Activated CD4-positive, alpha-beta T cell treated with anti-CD3 and anti-CD28 coated beads for 4 hours (primary cell): ENCODE results near the gene ODC1.

Experiments used
- DNase-seq, 2 donors: peaks; one replicate each; pipeline ENCODE4 v3.0.0-alpha.2; 2020

The ODC1 gene

DNA sequence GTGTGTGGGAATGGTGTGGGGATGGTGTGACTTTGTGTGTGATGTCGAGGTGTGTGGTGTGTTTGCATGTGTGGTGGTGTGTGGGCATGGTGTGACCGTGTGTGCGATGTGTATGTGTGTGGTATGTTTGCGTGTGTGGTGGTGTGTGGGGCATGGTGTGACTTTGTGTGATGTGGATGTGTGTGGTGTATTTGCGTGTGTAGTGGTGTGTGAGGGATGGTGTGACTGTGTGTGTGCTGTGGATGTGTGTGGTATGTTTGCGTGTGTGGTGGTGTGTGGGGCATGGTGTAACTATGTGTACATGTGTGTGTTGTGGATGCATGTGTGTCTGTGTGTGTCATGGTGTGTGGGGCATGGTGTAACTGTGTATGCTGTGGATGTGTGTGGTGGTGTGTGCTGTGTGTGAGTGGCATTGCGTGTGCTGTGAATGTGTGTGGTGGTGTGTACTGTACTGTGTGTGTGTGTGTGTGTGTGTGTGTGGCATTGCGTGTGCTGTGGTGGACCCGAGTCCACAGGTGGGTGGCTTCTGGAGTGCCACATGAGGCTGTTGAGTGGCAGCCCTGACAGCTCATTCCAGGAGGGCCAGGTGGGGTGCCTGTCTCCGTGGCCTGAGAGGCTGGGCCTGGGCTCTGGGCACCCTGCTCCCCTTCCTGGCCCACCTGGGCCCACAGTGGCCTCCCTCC lies 14.7 kb downstream of the ODC1 start:
- no peak for DNase-seq

DNA sequence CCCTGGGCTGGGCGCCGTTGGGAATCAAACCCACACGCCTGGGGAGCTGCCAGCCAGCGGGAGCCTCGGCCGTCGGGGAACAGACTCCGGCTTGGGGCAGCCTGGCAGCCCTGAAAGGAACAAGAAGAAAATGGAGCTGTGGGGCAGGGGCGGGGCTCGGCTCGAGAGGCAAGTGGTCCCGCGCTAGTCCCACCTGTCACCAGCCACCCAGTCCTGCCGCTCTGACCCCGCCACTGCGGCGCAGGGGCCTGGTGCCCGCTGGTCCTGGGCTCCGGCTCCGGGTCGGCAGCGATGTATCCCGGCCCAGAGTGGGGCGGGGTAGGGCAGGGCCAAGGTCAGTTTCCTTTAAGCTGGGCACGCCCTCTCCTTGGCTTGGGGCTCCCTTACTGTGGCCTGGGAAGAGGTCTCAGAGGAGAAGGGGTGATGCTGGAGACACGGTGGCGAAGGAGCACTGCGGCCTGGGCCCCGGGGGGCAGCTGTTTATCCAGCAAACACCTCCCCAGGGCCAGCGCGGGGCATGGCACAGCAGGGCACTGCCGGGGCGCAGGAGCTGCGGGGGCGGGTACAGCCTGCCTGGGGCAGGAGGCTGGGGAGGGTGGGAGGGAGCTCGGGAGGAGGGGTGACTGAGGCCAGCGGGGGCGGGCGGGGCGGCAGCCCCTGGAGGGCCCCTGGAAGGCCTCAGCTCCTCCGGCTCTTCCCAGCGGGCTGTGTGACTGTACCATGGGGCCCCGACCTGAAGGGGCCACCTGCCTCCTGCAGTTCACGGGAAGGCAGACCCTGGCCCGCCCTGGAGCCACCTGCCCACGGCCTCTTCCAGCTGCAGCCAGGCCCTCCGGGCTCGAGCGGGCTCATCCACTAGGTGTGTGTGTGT lies 15.6 kb downstream of the ODC1 start:
- DNase-seq: no peak

DNA sequence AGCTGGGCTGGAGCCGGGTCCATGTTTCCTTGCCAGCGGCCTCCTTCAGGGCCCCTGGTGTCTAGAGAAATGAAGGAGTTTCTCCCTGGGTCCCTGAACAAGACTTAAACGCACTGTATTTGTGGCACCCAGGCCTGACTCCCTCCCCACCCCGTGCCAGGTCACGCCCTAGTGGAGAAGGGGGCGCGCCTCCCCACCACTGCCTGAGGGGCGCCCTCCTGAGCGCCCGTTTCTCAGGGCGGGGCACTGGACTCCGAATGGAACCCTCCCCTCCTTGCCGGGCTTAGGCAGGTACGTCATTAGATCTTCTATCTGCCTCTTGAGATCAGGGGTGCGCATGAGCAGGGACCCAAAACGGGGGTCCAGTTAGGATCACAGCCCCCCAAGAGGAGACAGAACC lies 16.3 kb downstream of the ODC1 start:
- DNase-seq: no peak

DNA sequence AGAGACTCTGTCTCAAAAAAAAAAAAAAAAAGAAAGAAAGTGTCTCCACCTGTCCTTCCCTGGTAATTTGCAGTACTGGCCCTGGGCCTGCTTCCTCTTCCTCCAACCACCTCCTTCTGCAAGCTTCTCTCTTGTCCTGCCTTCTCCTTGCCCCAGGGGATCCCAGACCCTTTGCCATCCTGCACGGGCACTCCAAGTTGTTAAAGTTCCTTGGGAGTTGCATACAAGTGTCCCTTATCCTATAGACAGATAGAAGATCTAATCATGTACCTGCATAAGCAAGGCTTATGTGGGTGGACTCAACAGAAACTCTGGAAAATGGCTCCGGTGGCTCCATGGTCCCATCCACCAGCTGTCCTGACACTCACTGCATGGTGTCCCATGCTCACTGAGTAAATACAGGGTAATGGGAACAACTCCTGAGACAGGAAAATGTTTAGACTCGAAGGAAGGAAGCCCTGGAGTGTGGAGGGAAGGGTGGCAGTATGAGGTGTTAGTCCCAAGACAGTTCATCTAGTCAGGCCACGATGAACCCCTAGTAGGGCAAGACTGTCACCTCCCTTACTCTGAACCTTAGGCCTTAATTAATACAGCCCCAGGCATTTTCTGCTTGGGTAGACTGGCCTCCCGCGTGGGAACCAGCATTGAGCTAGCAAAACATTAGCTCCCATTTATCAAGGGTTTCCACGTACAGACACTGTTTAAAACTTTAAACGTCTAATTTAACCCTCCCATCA lies 17.1 kb downstream of the ODC1 start:
- DNase-seq: no peak

DNA sequence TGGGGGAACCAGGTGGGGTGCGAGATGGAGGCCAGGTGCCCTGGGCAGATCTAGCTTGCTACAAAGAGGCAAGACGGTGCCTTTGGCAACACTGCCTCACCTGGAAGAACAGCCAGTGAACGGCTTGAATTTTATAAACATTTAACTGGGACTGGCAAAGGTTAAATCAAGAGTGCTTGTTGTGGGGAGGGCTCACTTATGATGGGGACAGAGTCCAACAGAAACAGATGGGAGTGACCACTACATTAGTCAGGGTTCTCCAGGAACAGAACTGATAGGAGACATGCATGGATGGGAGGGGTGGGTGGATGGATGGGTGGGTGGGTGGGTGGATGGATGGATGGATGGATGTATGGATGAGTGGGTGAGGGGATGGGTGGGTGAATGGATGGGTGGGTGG lies 19.2 kb downstream of the ODC1 start:
- DNase-seq: no peak

DNA sequence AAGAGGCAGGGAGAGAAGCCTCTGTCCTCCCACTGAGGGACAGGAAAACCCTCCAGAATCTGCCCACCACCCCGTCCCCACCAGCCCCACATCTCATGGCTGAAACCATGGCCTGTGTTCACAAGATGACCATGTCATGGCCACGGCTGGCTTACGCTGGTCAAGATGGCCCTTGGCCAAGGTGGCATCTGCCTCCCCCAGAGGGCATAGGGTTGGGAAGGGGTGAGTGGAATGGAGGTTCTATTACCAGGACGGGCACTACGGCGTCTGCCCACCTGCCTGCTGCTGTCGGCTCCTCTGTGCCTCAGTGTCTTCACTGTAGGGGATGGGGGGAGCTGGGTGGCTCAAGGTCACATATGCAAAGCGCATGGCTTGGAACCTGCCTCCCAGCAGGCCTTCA lies 19.8 kb downstream of the ODC1 start:
- DNase-seq: no peak

DNA sequence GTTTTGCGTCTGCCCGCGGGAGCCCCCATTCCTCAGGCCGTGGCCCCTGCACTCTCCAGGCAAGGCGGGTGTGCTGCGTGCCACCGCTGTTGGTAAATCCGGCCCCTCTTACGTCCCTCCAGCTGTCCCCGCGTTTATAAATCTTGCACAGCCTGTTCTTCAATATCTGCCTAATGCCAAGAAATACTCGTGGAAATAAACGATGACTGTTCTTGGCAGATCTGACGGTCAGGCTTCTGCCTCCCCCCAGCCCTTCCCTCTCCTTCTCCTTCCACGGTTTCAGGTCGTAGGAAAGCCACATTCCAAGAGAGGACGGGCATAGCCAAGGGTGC lies 20.5 kb downstream of the ODC1 start:
- DNase-seq: no peak

DNA sequence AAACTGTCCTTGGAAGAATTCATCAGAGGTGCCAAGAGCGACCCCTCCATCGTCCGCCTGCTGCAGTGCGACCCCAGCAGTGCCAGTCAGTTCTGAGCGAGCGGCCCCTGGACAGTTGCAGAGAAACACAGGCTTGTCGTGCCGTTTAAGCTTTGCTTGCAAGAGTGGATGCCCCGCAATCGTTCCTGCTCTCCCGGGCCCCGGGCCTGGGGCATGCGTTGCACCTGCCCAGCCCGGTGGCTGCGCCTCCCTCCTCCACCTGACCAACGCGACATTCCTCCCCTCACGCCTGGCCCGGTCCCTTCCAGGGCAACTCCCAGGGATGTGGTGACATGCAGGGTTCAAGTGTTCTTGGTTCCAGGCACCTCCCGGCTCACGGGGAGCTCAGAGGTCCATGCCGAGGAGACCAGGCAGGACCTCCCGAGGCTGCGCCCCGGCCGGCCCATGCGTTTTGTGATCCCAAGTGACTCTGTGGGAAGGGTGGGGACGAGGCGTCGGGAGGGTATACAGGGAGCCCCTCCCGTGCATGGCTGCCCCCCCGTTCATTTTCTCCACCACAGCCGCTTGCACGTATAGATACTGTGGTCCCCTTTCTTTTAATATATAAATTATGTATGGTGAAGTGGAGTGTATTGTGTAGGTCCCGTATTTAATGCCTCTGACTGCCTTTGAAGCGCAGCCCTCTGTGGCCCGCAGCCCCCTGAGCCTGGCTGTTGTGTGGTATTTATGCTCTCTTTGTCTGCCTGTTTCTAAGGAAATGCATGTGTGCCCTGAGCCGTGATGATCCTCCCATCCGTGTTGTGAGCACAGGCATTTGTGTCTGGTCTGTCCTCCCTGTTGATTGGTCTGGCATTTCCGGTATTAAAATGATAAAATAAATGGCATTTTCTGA lies 21.2 kb downstream of the ODC1 start:
- DNase-seq: no peak

DNA sequence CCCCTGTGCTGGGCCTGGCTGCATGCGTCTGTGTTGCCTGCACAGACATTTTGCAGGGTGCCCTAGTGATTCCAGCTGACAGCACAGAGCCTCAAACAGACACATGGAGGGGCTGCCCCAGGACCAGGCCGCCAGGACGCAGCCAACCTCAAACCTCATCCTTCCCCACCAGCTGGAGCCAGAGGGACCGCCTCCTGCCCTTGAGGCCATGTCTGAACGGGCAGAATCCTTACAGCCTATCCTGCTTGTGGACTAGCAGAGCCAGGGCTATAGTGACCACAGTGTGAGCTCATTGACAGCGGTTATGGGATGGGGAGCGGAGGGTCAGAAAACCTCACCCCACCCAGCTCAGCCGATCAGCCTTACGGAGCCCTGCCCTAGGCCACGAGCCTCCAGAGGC lies 22.4 kb downstream of the ODC1 start:
- no peak for DNase-seq

DNA sequence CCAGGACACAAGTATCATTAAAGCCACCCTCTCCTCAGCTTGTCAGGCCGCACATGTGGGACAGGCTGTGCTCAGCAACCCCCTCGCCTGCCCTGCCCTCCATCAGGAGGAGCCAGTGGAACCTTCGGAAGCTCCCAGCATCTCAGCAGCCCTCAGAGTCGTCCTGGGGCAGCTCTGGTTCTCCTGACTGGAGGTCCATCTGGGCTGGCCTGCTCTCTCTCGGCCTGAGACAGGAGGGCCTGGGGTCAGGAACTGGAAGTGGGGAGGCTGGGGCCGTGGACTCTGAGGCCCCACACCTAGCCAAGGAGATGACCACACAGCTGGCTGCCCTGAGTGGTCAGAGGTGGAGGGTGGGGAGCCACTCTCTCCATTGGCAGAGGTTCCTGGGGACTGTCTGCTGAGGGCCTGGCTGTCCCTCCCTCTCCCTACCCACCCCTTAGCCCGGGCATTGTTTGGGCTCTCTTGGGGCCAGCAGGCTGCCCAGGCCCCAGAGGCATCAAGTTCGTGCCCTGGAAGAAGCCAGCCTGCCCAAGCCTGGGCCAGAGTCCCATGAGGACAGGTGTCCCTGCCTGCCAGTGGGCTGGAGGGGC lies 23.1 kb downstream of the ODC1 start:
- DNase-seq: no peak

DNA sequence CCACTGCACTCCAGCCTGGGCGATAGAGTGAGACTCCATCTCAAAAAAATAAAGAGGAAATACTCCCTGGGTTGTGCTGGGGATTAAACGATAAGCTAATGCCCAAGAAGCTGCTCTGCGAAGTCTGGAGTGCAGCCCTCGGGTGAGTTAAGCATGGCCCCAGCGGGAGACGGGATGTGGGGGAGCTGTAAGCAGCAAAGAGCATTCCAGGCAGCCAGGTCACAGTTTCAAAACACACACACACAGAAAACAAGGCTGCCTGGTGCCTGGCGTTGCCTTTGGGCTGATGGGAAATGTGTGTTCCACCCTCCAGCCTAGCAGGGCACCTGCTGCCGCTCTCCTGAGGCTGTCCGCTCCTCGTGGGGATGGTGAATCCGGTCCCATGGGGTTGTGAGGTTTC lies 24.1 kb downstream of the ODC1 start:
- DNase-seq: no peak

DNA sequence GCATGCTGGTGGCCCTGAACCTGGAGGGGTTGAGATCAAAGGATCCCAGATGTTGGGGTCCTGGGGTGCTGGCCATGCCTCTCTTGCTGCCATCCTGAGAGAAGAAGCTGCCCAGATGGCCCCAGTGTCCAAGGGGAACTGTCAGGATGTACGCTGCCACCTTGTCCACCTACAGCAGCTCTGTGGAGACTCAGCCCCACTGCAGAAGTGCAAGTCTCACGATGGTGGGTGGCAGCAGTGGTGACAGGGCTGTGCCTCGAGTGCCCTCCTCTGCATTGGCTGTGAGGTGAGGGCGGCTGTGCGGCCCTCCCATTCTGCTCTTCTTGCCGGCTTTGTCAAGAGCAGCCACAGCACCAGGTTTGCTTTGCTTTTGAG lies 24.7 kb downstream of the ODC1 start:
- DNase-seq: no peak

DNA sequence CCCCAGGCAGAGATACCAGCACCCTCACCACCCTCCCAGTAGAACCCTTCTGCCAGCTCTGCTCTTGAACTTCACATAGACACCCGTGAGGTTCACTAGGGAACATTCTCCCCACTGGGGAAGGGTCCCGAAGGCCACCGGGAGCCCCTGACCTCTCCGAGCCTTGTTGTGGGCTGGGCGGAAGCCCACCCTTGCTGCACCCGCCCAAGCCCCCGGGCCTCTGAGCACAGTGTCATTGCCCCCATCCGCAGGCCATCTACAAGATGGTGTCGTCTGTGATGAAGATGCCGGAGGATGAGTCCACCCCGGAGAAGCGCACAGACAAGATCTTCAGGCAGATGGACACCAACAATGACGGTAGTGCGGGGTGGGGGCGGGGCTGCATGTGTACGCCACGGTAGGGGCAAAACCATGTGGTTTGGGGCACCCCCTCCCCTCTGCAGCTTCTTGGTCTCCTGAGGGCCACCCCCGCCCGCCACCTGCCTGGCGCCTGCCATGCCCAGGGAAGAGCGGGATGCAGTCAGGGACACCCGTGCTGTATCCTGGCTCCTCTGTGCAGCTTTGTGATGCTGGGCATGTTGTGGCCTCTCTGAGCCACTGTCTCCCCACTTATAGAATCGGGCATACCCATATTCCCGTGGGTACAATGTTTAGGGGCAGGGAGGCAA lies 25.3 kb downstream of the ODC1 start:
- DNase-seq: no peak

DNA sequence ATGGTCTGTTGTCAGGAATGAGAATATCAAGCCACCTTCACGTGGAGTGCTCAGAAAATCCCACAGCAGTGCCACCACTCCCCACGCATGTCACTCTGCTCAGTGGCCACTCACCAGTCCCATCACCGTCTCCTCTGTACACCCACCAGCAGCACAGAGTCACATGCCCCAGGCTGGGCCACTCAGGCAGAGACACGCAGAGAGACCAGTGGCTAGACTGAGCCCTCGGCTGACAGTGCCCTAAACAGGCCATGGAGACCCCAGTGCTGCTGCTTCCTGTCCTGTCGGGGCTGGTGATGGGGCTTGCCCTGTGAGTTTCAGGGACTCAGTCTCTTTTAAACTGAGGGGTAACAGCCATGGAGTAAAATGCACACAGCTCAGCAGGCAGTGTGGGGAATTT lies 25.9 kb downstream of the ODC1 start:
- no peak for DNase-seq

DNA sequence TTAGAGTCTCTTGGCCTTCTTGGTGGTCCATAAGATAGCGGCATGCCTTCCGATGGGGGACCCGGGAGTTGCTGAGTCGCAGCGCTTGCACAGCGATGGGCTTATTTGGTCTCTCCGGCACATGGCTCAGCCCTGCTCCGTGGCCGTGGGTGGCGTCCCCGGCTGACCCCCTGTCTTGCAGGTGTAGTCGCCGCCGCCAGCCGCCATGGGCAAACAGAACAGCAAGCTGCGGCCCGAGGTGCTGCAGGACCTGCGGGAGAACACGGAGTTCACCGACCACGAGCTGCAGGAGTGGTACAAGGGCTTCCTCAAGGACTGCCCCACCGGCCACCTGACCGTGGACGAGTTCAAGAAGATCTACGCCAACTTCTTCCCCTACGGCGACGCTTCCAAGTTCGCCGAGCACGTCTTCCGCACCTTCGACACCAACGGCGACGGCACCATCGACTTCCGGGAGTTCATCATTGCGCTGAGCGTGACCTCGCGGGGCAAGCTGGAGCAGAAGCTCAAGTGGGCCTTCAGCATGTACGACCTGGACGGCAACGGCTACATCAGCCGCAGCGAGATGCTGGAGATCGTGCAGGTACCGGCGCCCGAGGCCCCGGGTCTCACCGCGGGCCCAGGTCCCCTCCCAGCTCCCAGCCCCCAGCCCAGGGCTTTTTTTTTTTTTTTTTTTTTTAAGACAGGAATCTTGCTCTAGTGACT lies 28.4 kb downstream of the ODC1 start:
- no peak for DNase-seq

DNA sequence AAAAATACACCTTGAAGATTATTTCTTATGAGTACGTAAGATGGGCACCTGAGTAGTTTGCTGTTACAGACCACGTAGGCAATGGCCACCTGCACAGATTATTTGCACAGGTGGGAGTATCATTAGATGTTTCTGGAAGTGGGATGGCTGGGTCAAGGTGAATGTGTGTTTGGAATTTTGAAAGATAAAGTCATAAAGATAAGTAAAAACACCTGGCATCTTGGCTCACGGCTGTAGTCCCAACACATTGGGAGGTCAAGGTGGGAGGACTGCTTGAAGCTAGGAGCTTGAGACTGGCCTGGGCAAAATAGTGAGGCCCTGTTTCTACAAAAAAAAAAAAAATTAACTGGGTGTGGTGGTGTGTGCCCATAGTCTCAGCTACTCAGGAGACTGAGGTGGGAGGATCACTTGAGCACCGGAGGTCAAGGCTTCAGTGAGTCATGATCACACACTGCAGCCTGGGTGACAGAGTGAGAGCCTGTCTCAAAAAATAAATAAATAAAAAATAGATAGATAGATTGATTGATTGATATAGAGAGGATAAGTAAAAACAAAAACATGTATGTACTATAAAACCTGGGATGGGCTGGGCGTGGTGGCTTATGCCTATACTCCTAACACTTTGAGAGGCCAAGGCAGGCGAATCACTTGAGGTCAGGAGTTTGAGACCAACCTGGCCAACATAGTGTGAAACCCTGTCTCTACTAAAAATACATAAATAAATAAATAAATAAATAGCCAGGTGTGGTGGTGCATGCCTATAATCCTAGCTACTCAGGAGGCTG lies 30.4 kb downstream of the ODC1 start:
- DNase-seq: no peak

DNA sequence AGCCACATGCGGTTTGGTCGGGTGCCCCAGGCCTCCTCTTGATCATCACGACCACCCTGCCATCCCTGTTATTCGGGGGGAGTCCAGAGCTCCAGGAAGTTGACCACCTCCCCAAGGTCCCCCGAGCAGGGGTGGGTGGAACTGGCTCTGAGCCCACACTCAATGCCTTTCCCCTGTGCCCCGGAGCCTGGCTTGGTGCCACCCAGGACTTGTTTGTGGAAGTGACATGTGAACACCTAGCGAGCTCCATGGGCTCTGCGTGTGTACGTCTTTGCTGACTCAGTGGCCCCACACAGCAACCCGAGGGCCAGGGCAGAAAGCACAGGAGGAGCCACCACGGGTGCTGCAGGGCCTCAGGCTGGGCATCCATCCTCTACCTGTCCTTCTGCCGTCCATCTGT lies 32.5 kb downstream of the ODC1 start:
- no peak for DNase-seq

DNA sequence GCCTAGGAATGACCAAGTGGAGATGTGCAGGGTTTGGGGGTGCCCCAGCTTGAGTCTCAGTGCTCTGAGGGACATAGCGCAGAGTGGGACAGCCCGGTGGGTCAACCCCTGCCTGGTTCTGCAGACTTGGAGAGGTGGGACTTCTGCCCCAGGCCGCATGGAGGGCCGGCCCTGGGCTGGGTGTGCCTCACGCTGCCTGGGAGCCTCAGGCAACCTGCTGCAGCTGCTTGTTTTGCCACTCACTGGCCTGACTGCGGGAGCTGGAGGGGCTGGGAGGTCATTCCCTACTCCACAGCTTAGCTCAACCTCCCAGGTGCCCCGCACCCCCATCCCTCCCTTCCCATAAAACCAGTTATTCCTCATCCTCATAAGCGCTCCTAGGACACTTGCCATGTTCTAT lies 33.1 kb downstream of the ODC1 start:
- DNase-seq: no peak

DNA sequence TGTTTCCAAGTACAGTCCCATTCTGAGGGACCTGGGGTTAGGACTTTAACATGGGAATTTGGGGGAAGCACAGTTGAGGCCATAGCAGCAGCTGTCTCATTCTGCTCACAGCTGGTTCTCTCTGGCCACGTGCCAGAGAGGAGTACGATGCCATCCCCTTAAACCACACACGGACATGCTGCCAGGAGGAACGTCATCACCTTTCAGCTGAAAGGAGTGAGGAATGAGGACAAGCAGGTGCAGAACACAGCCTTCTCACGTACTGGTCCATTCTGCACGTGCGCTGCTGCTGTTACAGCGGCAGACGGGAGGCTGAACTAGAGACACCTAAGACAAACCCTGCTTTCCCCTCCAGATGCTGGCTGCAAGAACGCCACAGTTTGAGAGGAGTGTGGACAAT lies 33.5 kb downstream of the ODC1 start:
- no peak for DNase-seq

DNA sequence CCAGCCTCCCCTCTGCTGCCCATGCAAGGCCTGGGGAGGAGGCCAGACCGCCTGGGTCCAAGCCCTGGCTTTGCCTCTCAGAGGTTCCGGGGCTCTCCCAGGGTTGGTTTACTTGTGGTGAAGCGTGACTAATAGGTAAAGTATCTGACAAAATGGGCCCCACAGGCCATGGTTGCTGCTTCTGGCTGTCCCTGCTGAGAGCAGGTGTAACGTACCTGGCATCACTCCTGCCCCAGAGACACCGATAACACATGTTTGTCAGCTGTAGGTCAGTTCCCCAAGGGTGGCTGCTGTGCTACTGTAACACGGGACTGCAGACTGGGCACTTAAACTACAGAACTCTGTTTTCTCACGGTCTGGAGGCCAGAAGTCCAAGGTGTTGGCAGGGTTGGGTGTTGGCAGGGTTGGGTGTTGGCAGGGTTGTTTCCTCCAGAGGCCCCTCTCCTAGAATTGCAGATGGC lies 34.1 kb downstream of the ODC1 start:
- no peak for DNase-seq

DNA sequence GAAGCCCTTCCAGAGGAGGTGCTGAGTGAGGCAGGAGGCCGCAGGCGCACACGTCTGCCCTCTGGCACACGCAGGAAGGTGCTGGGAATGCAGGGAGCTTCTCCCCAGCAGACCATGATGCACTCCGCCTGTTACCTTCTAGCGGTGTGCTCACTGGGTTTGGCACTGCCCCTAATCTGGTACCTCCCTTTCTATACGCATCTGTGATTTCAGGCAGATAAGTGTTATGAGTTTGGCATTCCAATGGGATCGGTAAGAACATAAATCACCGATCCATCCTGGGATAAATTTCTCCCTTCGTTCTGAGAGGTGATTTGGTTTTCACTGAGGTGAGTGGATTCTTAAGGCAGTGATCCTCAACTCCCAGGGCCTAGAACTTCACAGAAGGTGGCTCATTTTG lies 34.6 kb downstream of the ODC1 start:
- DNase-seq: no peak
